Endothelial cell of umbilical vein (primary cell): ENCODE data around the gene ZNF483.

ENCODE experiments used
- MYC ChIP-seq: IDR thresholded peaks from one replicate; pipeline ENCODE4 v1.6.1; 2011; ENCODE audit warnings: mild to moderate bottlenecking, low read depth, low read length
- POLR2A ChIP-seq: IDR thresholded peaks from 2 replicates; pipeline ENCODE4 v1.6.1; 2012; ENCODE audit warnings: low read depth, mild to moderate bottlenecking, control low read depth, low read length
- TF ChIP-seq, protein P1 (sequence below), 2 donors: IDR thresholded peaks; 1 replicate in 1 of 2; 2 replicates in 1 of 2; pipeline ENCODE4 v1.5.1; 2011; ENCODE audit warnings: low read length in 2 of 2, mild to moderate bottlenecking in 2 of 2, moderate library complexity in 2 of 2, control low read depth in 1 of 2, inconsistent platforms in 1 of 2, low read depth in 1 of 2; ENCODE audit not compliant: insufficient read depth in 1 of 2; ENCODE audit errors: extremely low read depth in 1 of 2

GRCh38 chr9:111531716-111532115 is 6.7 kb downstream of the ZNF483 start:
- TF ChIP-seq MYC (no peak), POLR2A (no peak)
- TF ChIP-seq, protein P1, sequence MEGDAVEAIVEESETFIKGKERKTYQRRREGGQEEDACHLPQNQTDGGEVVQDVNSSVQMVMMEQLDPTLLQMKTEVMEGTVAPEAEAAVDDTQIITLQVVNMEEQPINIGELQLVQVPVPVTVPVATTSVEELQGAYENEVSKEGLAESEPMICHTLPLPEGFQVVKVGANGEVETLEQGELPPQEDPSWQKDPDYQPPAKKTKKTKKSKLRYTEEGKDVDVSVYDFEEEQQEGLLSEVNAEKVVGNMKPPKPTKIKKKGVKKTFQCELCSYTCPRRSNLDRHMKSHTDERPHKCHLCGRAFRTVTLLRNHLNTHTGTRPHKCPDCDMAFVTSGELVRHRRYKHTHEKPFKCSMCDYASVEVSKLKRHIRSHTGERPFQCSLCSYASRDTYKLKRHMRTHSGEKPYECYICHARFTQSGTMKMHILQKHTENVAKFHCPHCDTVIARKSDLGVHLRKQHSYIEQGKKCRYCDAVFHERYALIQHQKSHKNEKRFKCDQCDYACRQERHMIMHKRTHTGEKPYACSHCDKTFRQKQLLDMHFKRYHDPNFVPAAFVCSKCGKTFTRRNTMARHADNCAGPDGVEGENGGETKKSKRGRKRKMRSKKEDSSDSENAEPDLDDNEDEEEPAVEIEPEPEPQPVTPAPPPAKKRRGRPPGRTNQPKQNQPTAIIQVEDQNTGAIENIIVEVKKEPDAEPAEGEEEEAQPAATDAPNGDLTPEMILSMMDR (IDR thresholded peaks at IDR 0.05; ENCODE audit: extremely low read depth in 1 of 2, insufficient read depth in 1 of 2, low read depth in 1 of 2, low read length in 2 of 2), result no peak
